Caco-2 (cell line): ENCODE measurements around the gene WNT3A. TPM values are rescaled to one million over a fixed set of nuclear protein-coding genes. Genes with fewer than 3 reads are reported as not detected.

Source experiments
- BruUV-seq: library from RNA; stranded (reverse); fragments of 400-500 nt; replicated peaks from 2 replicates; lab custom pipeline; 2021; lab: Mats Ljungman, UMichigan
- CTCF ChIA-PET: fragments of 300-600 bp; sonication (Branson Sonifier 250); formaldehyde crosslinking; loops from one replicate; lab custom pipeline; 2022; ENCODE audit warnings: antibody characterized with exemption; lab: Charles Lee
- POLR2A ChIA-PET: fragments of 300-600 bp; sonication (Branson Sonifier 250); formaldehyde crosslinking; loops from one replicate; lab custom pipeline; 2022; ENCODE audit warnings: antibody characterized with exemption; lab: Charles Lee
- DNase-seq, 2 experiments: peaks; one replicate each; pipeline versions ENCODE4 v3.0.0 to v3.0.0-alpha.2; 2020 to 2022
- H3K27me3 ChIP-seq: replicated peaks from 2 replicates; pipeline ENCODE4 v1.6.0; 2011; ENCODE audit warnings: low read length; ENCODE audit not compliant: control insufficient read depth, insufficient read depth
- H3K36me3 ChIP-seq: 2 replicates; pipeline ENCODE4 v1.5.1; 2011; ENCODE audit warnings: low read length; ENCODE audit not compliant: control insufficient read depth, insufficient read depth
- H3K4me1 ChIP-seq: fragments of 250-450 bp; sonication (Bioruptor Pico); 2 replicates; pipeline ENCODE4 v1.5.1; 2020; ENCODE audit warnings: mild to moderate bottlenecking
- H3K4me3 ChIP-seq: 2 replicates; pipeline ENCODE4 v1.5.1; 2011; ENCODE audit warnings: low read depth, mild to moderate bottlenecking, control low read depth, low read length
- H3K9me3 ChIP-seq: fragments of 250-450 bp; sonication (Bioruptor Pico); 2 replicates; pipeline ENCODE4 v1.5.1; 2020; ENCODE audit warnings: mild to moderate bottlenecking, moderate library complexity
- H3K27ac Mint-ChIP-seq: one replicate; pipeline ENCODE4 v1.8.0; 2022; ENCODE audit warnings: mixed read lengths; ENCODE audit not compliant: unreplicated experiment
- H3K27me3 Mint-ChIP-seq: one replicate; pipeline ENCODE4 v1.8.0; 2022; ENCODE audit warnings: mixed read lengths; ENCODE audit not compliant: insufficient read depth, unreplicated experiment
- H3K36me3 Mint-ChIP-seq: one replicate; pipeline ENCODE4 v1.8.0; 2022; ENCODE audit warnings: mild to moderate bottlenecking, mixed read lengths; ENCODE audit not compliant: insufficient read depth, unreplicated experiment
- H3K4me1 Mint-ChIP-seq: one replicate; pipeline ENCODE4 v1.8.0; 2022; ENCODE audit warnings: low read depth, mixed read lengths; ENCODE audit not compliant: unreplicated experiment
- H3K4me3 Mint-ChIP-seq: one replicate; pipeline ENCODE4 v1.8.0; 2022; ENCODE audit warnings: mild to moderate bottlenecking, moderate library complexity, mixed read lengths; ENCODE audit not compliant: unreplicated experiment
- H3K9me3 Mint-ChIP-seq: one replicate; pipeline ENCODE4 v1.8.0; 2022; ENCODE audit warnings: mixed read lengths; ENCODE audit not compliant: unreplicated experiment
- CTCF ChIP-seq, 2 experiments: fragments of 200-600 bp in 1 of 2; IDR thresholded peaks; 1 replicate in 1 of 2; 2 replicates in 1 of 2; pipeline versions ENCODE4 v1.5.1 to v1.8.0; 2011 to 2022; ENCODE audit warnings: antibody characterized with exemption in 1 of 2, control low read depth in 1 of 2, inconsistent platforms in 1 of 2, low read depth in 1 of 2, low read length in 1 of 2, mild to moderate bottlenecking in 1 of 2, moderate library complexity in 1 of 2; ENCODE audit not compliant: insufficient read depth in 1 of 2, severe bottlenecking in 1 of 2, unreplicated experiment in 1 of 2
- intact Hi-C: fragments of 100-400 bp; cut with micrococcal nuclease; formaldehyde crosslinking; loops from one replicate; pipeline ENCODE4 v1.10.0; 2022; ENCODE audit not compliant: unreplicated experiment
- total RNA-seq: library from RNA; stranded (reverse); gene quantifications from 2 replicates; pipeline ENCODE4 v1.2.3, GENCODE V29; 2022

Gene WNT3A
- total RNA-seq, 1 experiment from 2014 or later: 0.09 TPM

GRCh38 chr1:228063251-228064191 lies 56.7 kb downstream of the WNT3A start:
- peaks cover 6% of the 10 kb centered on the region for H3K27me3 Mint-ChIP-seq
- H3K27me3 ChIP-seq: no peaks in the 10 kb centered on the region
- no peaks in the 10 kb centered on the region for H3K36me3 Mint-ChIP-seq
- no TSS peak for BruUV-seq
- H3K9me3 Mint-ChIP-seq: peaks cover under 1% of the 10 kb centered on the region
- no peaks in the 10 kb centered on the region for H3K4me1 Mint-ChIP-seq
- no peak for DNase-seq
- CTCF ChIA-PET: no interaction called here
- TF ChIP-seq CTCF (IDR thresholded peaks at IDR 0.05; ENCODE audit: insufficient read depth in 1 of 2, low read depth in 1 of 2, low read length in 1 of 2, severe bottlenecking in 1 of 2, unreplicated experiment in 1 of 2): no peak
- H3K4me1 ChIP-seq: no peaks in the 10 kb centered on the region
- H3K4me3 ChIP-seq: no peak overlapping the region
- H3K4me3 Mint-ChIP-seq: no peak overlapping the region
- intact Hi-C loops: no loop called here
- no peaks in the 10 kb centered on the region for H3K36me3 ChIP-seq
- no peaks in the 10 kb centered on the region for H3K9me3 ChIP-seq
- H3K27ac Mint-ChIP-seq: no peak overlapping the region
- POLR2A ChIA-PET: no interaction called here

DNA sequence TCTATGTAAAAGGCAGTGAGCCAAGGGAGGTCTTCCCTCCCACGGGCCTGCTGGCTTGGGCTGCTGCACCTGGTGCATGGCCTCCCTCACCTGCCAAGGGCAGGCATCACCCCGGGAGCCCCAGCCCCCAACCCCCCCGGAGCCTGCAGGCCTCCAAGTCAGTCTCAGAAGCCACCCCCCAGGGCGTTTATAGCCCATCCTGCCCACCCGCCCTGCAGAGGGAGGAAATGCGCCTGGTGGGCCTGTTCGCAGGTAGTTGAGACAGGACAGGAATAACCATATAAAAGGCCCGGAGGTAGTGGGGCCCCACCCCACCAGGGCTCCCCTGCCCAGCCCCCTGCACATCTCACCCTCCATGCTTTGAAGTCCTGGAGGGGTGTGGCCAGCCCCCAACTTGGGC lies 57.5 kb downstream of the WNT3A start:
- Mint-ChIP-seq H3K27ac (no peak overlapping the region), H3K9me3 (no peaks in the 10 kb centered on the region), H3K27me3 (peaks cover 6% of the 10 kb centered on the region), H3K36me3 (no peaks in the 10 kb centered on the region), H3K4me1 (no peaks in the 10 kb centered on the region), H3K4me3 (no peak overlapping the region)
- no TSS peak for BruUV-seq
- POLR2A ChIA-PET: no interaction called here
- no peaks in the 10 kb centered on the region for H3K36me3 ChIP-seq
- no peaks in the 10 kb centered on the region for H3K9me3 ChIP-seq
- intact Hi-C loops: no loop called here
- TF ChIP-seq CTCF (IDR thresholded peaks at IDR 0.05; ENCODE audit: insufficient read depth in 1 of 2, low read depth in 1 of 2, low read length in 1 of 2, severe bottlenecking in 1 of 2, unreplicated experiment in 1 of 2): no peak
- no peaks in the 10 kb centered on the region for H3K4me1 ChIP-seq
- no peaks in the 10 kb centered on the region for H3K27me3 ChIP-seq
- CTCF ChIA-PET: no interaction called here
- no peak overlapping the region for H3K4me3 ChIP-seq
- no peak for DNase-seq

GRCh38 chr1:228064741-228065542 lies 58.1 kb downstream of the WNT3A start:
- Mint-ChIP-seq H3K9me3 (no peaks in the 10 kb centered on the region), H3K4me1 (no peaks in the 10 kb centered on the region), H3K36me3 (no peaks in the 10 kb centered on the region), H3K27me3 (peaks cover 6% of the 10 kb centered on the region), H3K4me3 (no peak overlapping the region), H3K27ac (no peak overlapping the region)
- intact Hi-C loops: no loop called here
- DNase-seq: no peak
- ChIA-PET CTCF (no interaction called here), POLR2A (no interaction called here)
- no TSS peak for BruUV-seq
- Histone ChIP-seq H3K4me1 (no peaks in the 10 kb centered on the region), H3K36me3 (no peaks in the 10 kb centered on the region), H3K4me3 (no peak overlapping the region), H3K9me3 (no peaks in the 10 kb centered on the region), H3K27me3 (no peaks in the 10 kb centered on the region)
- TF ChIP-seq CTCF (IDR thresholded peaks at IDR 0.05; ENCODE audit: insufficient read depth in 1 of 2, low read depth in 1 of 2, low read length in 1 of 2, severe bottlenecking in 1 of 2, unreplicated experiment in 1 of 2): no peak
